Transverse colon (tissue), 4 donors: ENCODE results near the gene EML1. TPM values are rescaled to one million over a fixed set of nuclear protein-coding genes. Genes with fewer than 3 reads are reported as not detected.

Source experiments
- DNase-seq: peaks from one replicate; pipeline ENCODE4 v3.0.0-alpha.2; 2019
- H3K27ac ChIP-seq, 4 donors: fragments of 200-600 bp; sonication (generic); 2 replicates each; pipeline ENCODE4 v1.5.1; 2016 to 2018; ENCODE audit warnings: inconsistent platforms in 4 of 4
- H3K27me3 ChIP-seq: fragments of 200-600 bp; sonication (generic); 2 replicates; pipeline ENCODE4 v1.5.1; 2017; ENCODE audit warnings: inconsistent platforms
- H3K36me3 ChIP-seq, 4 donors: fragments of 200-600 bp; sonication (generic); 2 replicates each; pipeline ENCODE4 v1.5.1; 2017 to 2019; ENCODE audit warnings: inconsistent platforms in 4 of 4
- H3K4me1 ChIP-seq, 4 donors: fragments of 200-600 bp; sonication (generic); 2 replicates each; pipeline ENCODE4 v1.5.1; 2017 to 2020; ENCODE audit warnings: inconsistent platforms in 4 of 4
- H3K4me3 ChIP-seq, 4 donors: fragments of 200-600 bp; sonication (generic); 1 replicate in 1 of 4; 2 replicates in 3 of 4; pipeline versions ENCODE4 v1.5.1 to v1.6.1; 2017 to 2019; ENCODE audit warnings: inconsistent platforms in 4 of 4
- H3K9me3 ChIP-seq, 2 donors: fragments of 200-600 bp; sonication (generic); 2 replicates each; pipeline ENCODE4 v1.5.1; 2017 to 2019; ENCODE audit warnings: inconsistent platforms in 2 of 2
- CTCF ChIP-seq, 5 experiments: fragments of 200-600 bp in 3 of 5; fragments of 450-650 bp in 2 of 5; sonication (generic) in 3 of 5; IDR thresholded peaks; 1 replicate in 2 of 5; 2 replicates in 3 of 5; pipeline ENCODE4 v1.5.1; 2016 to 2017; ENCODE audit warnings: antibody characterized with exemption in 5 of 5, inconsistent platforms in 3 of 5, mild to moderate bottlenecking in 2 of 5, moderate library complexity in 1 of 5
- EP300 ChIP-seq: sonication (generic); formaldehyde crosslinking; IDR thresholded peaks from one replicate; pipeline ENCODE4 v1.6.1; 2017; ENCODE audit warnings: antibody characterized with exemption, low read depth
- POLR2A ChIP-seq: fragments of 450-650 bp; IDR thresholded peaks from one replicate; pipeline ENCODE4 v1.6.1; 2016; ENCODE audit warnings: antibody characterized with exemption, mild to moderate bottlenecking, moderate library complexity
- POLR2AphosphoS5 ChIP-seq, 3 donors: sonication (generic); formaldehyde crosslinking; IDR thresholded peaks; one replicate each; pipeline ENCODE4 v1.6.1; 2016; ENCODE audit warnings: antibody characterized with exemption in 3 of 3
- WGBS, 2 donors: methylation state at CpG; one replicate each; pipeline ENCODE4 v1.1.5; 2018; ENCODE audit warnings: low coverage in 1 of 2; 5-methylcytosine and 5-hydroxymethylcytosine counted together
- in situ Hi-C, 4 donors: fragments of 200-750 bp; cut with MboI; loops; one replicate each; pipeline versions ENCODE4 v1.15.0 to v1.15.1; 2017; ENCODE audit warnings: low sequenced_read_pairs in 3 of 4, low pct_ligation_motif_present in 1 of 4, low pct_unique_long_range_greater_than_20kb in 1 of 4
- intact Hi-C: fragments of 100-400 bp; cut with DNase I; formaldehyde crosslinking; loops from one replicate; pipeline ENCODE4 v1.15.1; 2023; ENCODE audit warnings: low total_unique reads
- total RNA-seq, 4 donors: library from RNA; depleted of rRNA; stranded (reverse); fragments of >200 nt; gene quantifications; one replicate each; pipeline ENCODE4 v1.1.0, GENCODE V29; 2016

The EML1 gene
- total RNA-seq, 4 donors from 2014 or later, result 16.8 to 59.5 (median 21.9) TPM

- TF ChIP-seq EP300, result no peak
- TF ChIP-seq CTCF (IDR thresholded peaks at IDR 0.05), result no peak
- no peak for TF ChIP-seq POLR2A
- TF ChIP-seq POLR2AphosphoS5 (IDR thresholded peaks at IDR 0.05), result no peak
- H3K4me3 ChIP-seq, result no peak overlapping the region
- intact Hi-C loops, result no loop called here
- 83 to 85% methylated on average over 2 of the region's 2 CpGs for WGBS, 2 donors
- no peak overlapping the region for H3K27ac ChIP-seq
- H3K27me3 ChIP-seq, result peaks cover 19% of the 10 kb centered on the region
- H3K4me1 ChIP-seq, result peaks cover 0 to 3% (median 0%) of the 10 kb centered on the region in 4 donors
- no peak for DNase-seq
- in situ Hi-C loops, result no loop called here
- H3K36me3 ChIP-seq, result no peaks in the 10 kb centered on the region
- no peaks in the 10 kb centered on the region for H3K9me3 ChIP-seq
These were observed 44.6 kb downstream of the EML1 start for GRCh38 chr14:99837822-99838221.

GRCh38 chr14:99838639-99839134, 45.5 kb downstream of the EML1 start:
- Histone ChIP-seq H3K36me3 (no peaks in the 10 kb centered on the region), H3K4me3 (no peak overlapping the region), H3K9me3 (no peaks in the 10 kb centered on the region), H3K4me1 (peaks cover 0 to 3% (median 0%) of the 10 kb centered on the region in 4 donors), H3K27ac (no peak overlapping the region), H3K27me3 (peaks cover 19% of the 10 kb centered on the region)
- in situ Hi-C loops, result no loop called here
- TF ChIP-seq POLR2A (no peak), POLR2AphosphoS5 (IDR thresholded peaks at IDR 0.05) (no peak), CTCF (IDR thresholded peaks at IDR 0.05) (no peak), EP300 (no peak)
- 38 to 47% methylated on average over 14 of the region's 14 CpGs for WGBS, 2 donors
- DNase-seq, result no peak
- intact Hi-C loops, result no loop called here

GRCh38 chr14:99839696-99840095, 46.5 kb downstream of the EML1 start:
- in situ Hi-C loops (no loop called here), intact Hi-C loops (no loop called here)
- DNase-seq, result no peak
- Histone ChIP-seq H3K36me3 (no peaks in the 10 kb centered on the region), H3K27ac (no peak overlapping the region), H3K4me1 (peaks cover 0 to 3% (median 0%) of the 10 kb centered on the region in 4 donors), H3K9me3 (no peaks in the 10 kb centered on the region), H3K4me3 (no peak overlapping the region), H3K27me3 (peaks cover 19% of the 10 kb centered on the region)
- WGBS, 2 donors, result 80 to 98% methylated on average over 6 to 8 of the region's 8 CpGs
- TF ChIP-seq CTCF (IDR thresholded peaks at IDR 0.05), result no peak
- no peak for TF ChIP-seq POLR2AphosphoS5 (IDR thresholded peaks at IDR 0.05)
- TF ChIP-seq POLR2A, result no peak
- no peak for TF ChIP-seq EP300

- Histone ChIP-seq H3K9me3 (no peaks in the 10 kb centered on the region), H3K4me1 (peaks cover 0 to 3% (median 0%) of the 10 kb centered on the region in 4 donors), H3K27ac (no peak overlapping the region), H3K27me3 (peaks cover 19% of the 10 kb centered on the region), H3K4me3 (no peak overlapping the region), H3K36me3 (no peaks in the 10 kb centered on the region)
- WGBS, 2 donors, result 89 to 90% methylated on average over 2 to 6 of the region's 6 CpGs
- in situ Hi-C loops (no loop called here), intact Hi-C loops (no loop called here)
- TF ChIP-seq CTCF (IDR thresholded peaks at IDR 0.05) (no peak), EP300 (no peak), POLR2A (no peak), POLR2AphosphoS5 (IDR thresholded peaks at IDR 0.05) (no peak)
- no peak for DNase-seq
These were observed 47.1 kb downstream of the EML1 start for GRCh38 chr14:99840265-99840664.
